GM12873 (cell line): ENCODE data around the gene ANKRD2.

ENCODE experiments used
- CTCF ChIP-seq: IDR thresholded peaks from 2 replicates; pipeline ENCODE4 v1.5.1; 2012; ENCODE audit warnings: low read depth, mild to moderate bottlenecking, moderate library complexity, low read length, control low read depth; ENCODE audit not compliant: insufficient read depth; ENCODE audit errors: missing control alignments

Gene ANKRD2

DNA sequence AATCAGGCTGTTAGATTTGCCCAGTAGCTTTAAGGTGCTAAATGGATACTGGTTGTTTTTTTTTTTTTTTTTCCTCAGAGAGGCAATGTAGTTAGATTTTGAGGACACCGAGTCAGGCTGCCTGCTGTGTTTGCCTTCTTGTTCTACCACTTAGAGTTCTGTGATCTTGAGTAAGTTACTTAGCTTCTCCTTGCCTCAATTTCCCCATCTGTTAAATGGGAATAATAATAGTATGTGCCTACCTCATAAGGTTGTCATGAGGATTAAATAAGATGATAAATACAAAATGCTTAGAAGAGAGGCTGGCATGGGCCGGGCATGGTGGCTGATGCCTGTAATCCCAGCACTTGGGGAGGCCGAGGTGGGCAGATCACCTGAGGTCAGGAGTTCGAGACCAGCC is 46.2 kb downstream of the ANKRD2 start:
- no peak for TF ChIP-seq CTCF

GRCh38 chr10:97623277-97623676 is 50.7 kb downstream of the ANKRD2 start:
- no peak for TF ChIP-seq CTCF

- no peak for TF ChIP-seq CTCF
Observed at GRCh38 chr10:97627731-97628130, 55.2 kb downstream of the ANKRD2 start.

- TF ChIP-seq CTCF: no peak
Observed at GRCh38 chr10:97628228-97628627, 55.6 kb downstream of the ANKRD2 start.

DNA sequence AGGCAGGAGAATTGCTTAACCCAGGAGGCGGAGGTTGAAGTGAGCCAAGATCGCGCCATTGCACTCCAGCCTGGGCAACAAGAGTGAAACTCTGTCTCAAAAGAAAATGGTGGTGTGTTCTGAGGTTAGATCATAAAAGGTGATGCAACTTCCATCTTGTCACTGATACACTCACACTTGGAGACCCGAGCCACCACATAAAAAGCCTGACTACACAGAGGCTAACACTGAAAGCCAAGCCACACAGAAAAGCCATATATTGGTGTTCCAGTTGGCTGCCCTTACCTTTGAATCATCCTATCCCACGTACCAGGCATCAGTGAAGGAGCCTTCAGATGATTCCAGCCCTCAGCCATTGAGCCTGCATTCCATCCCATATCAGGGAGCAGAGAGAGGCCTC is 56.7 kb downstream of the ANKRD2 start:
- TF ChIP-seq CTCF: no peak

DNA sequence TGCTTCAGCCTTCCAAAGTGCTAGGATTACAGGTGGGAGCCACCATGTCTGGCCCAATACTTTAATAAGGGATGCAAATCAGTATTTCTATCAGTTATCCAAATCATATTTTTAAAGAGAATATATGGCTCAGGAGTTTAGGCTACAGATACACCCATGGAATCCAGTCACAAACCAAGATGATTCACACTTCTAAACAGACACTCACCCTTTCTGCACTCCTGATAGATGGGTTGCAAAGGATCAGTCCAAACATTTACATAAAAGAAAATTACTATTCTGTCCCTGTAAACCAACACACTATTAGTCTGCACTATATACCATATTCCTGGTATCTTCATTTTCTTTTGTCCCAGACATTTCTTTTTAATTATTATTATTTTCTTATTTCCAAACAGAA is 58.5 kb downstream of the ANKRD2 start:
- no peak for TF ChIP-seq CTCF

GRCh38 chr10:97632949-97633884 is 60.6 kb downstream of the ANKRD2 start, which contains the start of gene MORN4:
MORN4 (minus strand) TSS chr10:97633500; CDS start chr10:97619653, 13,847 bp downstream.
- TF ChIP-seq CTCF: no peak
